HG03354 (cell line): ENCODE data around the gene SF1.

Experiments
- ATAC-seq: cut with Tn5 transposase; IDR thresholded peaks from one replicate; pipeline ENCODE4 v1.9.1; 2021; ENCODE audit warnings: mild to moderate bottlenecking; ENCODE audit not compliant: unreplicated experiment, poor library complexity, severe bottlenecking

SF1 gene

GRCh38 chr11:64734811-64735724, 43.3 kb downstream of the SF1 start:
- ATAC-seq: no peak

- no peak for ATAC-seq
These were observed 46.7 kb downstream of the SF1 start for GRCh38 chr11:64731601-64732000.

- no peak for ATAC-seq
These were observed 48.4 kb downstream of the SF1 start for GRCh38 chr11:64729851-64730382.

- ATAC-seq: no peak
These were observed 49.5 kb downstream of the SF1 start for GRCh38 chr11:64728757-64729365.

- ATAC-seq: no peak
These were observed 51.3 kb downstream of the SF1 start for GRCh38 chr11:64726867-64727530.

- ATAC-seq: no peak
These were observed 52.1 kb downstream of the SF1 start for GRCh38 chr11:64726211-64726641.

- no peak for ATAC-seq
These were observed 53.3 kb downstream of the SF1 start for GRCh38 chr11:64724863-64725532.

GRCh38 chr11:64723907-64724862, 54.2 kb downstream of the SF1 start:
- ATAC-seq: no peak

GRCh38 chr11:64723117-64723906, 55.0 kb downstream of the SF1 start, which contains the start of gene NRXN2:
TSS of gene NRXN2 (minus strand) at chr11:64723197. CDS start at chr11:64713699, 9,498 bp downstream.
- peak; percentile 85 for ATAC-seq

- ATAC-seq: no peak
These were observed 55.9 kb downstream of the SF1 start for GRCh38 chr11:64722141-64723065.

GRCh38 chr11:64721359-64721699, 57.0 kb downstream of the SF1 start:
- ATAC-seq: no peak

GRCh38 chr11:64720640-64721358, 57.5 kb downstream of the SF1 start:
- ATAC-seq: no peak

GRCh38 chr11:64720167-64720566, 58.2 kb downstream of the SF1 start:
- no peak for ATAC-seq

GRCh38 chr11:64719406-64719805, 58.9 kb downstream of the SF1 start:
- no peak for ATAC-seq

GRCh38 chr11:64718780-64719124, 59.6 kb downstream of the SF1 start:
- no peak for ATAC-seq

GRCh38 chr11:64718084-64718779, 60.1 kb downstream of the SF1 start:
- ATAC-seq: no peak
